Esophagus squamous epithelium (tissue), 4 donors: Measurements from ENCODE around the gene CACNA1B.

Experiments
- POLR2A ChIP-seq, 4 donors: fragments of 450-650 bp; IDR thresholded peaks; one replicate each; pipeline ENCODE4 v1.6.1; 2017; ENCODE audit warnings: antibody characterized with exemption in 4 of 4, mild to moderate bottlenecking in 4 of 4, moderate library complexity in 3 of 4
- TF ChIP-seq, protein P1 (sequence below), 6 experiments: fragments of 450-650 bp in 4 of 6; fragments of 200-600 bp in 2 of 6; sonication (generic) in 2 of 6; IDR thresholded peaks; one replicate each; pipeline ENCODE4 v1.5.1; 2016 to 2019; ENCODE audit warnings: antibody characterized with exemption in 6 of 6, mild to moderate bottlenecking in 4 of 6, moderate library complexity in 4 of 6

GRCh38 chr9:138025908-138026307 lies 148.3 kb downstream of the CACNA1B start:
- TF ChIP-seq, protein P1, sequence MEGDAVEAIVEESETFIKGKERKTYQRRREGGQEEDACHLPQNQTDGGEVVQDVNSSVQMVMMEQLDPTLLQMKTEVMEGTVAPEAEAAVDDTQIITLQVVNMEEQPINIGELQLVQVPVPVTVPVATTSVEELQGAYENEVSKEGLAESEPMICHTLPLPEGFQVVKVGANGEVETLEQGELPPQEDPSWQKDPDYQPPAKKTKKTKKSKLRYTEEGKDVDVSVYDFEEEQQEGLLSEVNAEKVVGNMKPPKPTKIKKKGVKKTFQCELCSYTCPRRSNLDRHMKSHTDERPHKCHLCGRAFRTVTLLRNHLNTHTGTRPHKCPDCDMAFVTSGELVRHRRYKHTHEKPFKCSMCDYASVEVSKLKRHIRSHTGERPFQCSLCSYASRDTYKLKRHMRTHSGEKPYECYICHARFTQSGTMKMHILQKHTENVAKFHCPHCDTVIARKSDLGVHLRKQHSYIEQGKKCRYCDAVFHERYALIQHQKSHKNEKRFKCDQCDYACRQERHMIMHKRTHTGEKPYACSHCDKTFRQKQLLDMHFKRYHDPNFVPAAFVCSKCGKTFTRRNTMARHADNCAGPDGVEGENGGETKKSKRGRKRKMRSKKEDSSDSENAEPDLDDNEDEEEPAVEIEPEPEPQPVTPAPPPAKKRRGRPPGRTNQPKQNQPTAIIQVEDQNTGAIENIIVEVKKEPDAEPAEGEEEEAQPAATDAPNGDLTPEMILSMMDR (IDR thresholded peaks at IDR 0.05): no peak
- no peak for TF ChIP-seq POLR2A (IDR thresholded peaks at IDR 0.05)
